ENCODE measurements around the gene PTGES.

PTGES gene

DNA sequence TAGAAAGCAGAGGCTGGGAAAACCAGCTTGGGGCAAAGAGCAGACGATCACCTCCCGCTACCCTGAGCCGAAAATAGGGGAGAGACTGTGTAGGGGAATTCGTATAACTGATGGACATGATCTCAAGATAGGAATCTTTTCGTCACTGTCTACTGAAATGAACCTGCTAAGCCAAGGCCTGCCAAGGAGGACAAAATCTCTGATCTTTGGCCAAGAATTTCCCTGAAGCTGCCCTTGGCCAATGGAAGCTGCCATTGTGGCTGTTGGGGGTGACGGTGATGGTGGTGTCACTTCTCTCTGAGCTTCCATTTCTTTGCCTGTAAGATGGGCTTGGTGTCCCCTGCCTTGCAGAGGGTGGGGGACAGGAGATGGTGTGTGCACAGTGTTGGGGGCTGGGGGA is 3.3 kb upstream of the PTGES start:
- TF ChIP-seq TAF1 (IDR thresholded peaks at IDR 0.05; ENCODE audit: borderline replicate concordance, insufficient read depth, low read length) (no peak), SIN3A (IDR thresholded peaks at IDR 0.05; ENCODE audit: borderline replicate concordance, insufficient read depth, low read length) (no peak), POLR2AphosphoS5 (IDR thresholded peaks at IDR 0.05; ENCODE audit: low read depth, low read length) (no peak), FOXP2 (optimal IDR thresholded peaks at IDR 0.05; ENCODE audit: borderline replicate concordance, extremely low read depth, extremely low read length, insufficient read depth) (no peak)
- TF ChIP-seq, protein P1, sequence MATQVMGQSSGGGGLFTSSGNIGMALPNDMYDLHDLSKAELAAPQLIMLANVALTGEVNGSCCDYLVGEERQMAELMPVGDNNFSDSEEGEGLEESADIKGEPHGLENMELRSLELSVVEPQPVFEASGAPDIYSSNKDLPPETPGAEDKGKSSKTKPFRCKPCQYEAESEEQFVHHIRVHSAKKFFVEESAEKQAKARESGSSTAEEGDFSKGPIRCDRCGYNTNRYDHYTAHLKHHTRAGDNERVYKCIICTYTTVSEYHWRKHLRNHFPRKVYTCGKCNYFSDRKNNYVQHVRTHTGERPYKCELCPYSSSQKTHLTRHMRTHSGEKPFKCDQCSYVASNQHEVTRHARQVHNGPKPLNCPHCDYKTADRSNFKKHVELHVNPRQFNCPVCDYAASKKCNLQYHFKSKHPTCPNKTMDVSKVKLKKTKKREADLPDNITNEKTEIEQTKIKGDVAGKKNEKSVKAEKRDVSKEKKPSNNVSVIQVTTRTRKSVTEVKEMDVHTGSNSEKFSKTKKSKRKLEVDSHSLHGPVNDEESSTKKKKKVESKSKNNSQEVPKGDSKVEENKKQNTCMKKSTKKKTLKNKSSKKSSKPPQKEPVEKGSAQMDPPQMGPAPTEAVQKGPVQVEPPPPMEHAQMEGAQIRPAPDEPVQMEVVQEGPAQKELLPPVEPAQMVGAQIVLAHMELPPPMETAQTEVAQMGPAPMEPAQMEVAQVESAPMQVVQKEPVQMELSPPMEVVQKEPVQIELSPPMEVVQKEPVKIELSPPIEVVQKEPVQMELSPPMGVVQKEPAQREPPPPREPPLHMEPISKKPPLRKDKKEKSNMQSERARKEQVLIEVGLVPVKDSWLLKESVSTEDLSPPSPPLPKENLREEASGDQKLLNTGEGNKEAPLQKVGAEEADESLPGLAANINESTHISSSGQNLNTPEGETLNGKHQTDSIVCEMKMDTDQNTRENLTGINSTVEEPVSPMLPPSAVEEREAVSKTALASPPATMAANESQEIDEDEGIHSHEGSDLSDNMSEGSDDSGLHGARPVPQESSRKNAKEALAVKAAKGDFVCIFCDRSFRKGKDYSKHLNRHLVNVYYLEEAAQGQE (IDR thresholded peaks at IDR 0.05; ENCODE audit: insufficient read depth in 1 of 2, low read depth in 2 of 2, low read length in 2 of 2), result no peak

DNA sequence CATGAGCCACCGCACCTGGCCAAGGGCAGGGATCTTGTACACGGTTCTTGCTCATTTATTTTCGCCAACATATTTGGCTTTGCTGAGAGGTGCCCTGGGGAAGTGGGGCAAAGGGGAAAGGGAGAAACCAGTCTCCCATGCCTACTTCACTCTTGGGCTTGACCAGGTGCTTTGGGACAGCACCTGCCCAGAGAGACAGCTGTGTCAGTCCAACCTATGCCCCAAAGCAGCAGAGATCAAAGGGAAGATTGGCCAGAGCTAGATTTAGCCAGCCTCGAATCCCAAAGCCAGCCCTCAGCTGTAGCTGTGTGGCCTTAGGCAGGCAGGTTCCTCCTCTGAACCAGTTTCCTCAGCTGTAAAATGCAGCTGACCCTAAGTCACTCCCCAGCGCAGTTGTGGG is 2.3 kb upstream of the PTGES start:
- TF ChIP-seq FOXP2 (optimal IDR thresholded peaks at IDR 0.05; ENCODE audit: borderline replicate concordance, extremely low read depth, extremely low read length, insufficient read depth), result no peak
- TF ChIP-seq, protein P1 (IDR thresholded peaks at IDR 0.05; ENCODE audit: insufficient read depth in 1 of 2, low read depth in 2 of 2, low read length in 2 of 2), result no peak
- TF ChIP-seq SIN3A (IDR thresholded peaks at IDR 0.05; ENCODE audit: borderline replicate concordance, insufficient read depth, low read length), result no peak
- TF ChIP-seq TAF1 (IDR thresholded peaks at IDR 0.05; ENCODE audit: borderline replicate concordance, insufficient read depth, low read length), result no peak
- TF ChIP-seq POLR2AphosphoS5 (IDR thresholded peaks at IDR 0.05; ENCODE audit: low read depth, low read length), result no peak

DNA sequence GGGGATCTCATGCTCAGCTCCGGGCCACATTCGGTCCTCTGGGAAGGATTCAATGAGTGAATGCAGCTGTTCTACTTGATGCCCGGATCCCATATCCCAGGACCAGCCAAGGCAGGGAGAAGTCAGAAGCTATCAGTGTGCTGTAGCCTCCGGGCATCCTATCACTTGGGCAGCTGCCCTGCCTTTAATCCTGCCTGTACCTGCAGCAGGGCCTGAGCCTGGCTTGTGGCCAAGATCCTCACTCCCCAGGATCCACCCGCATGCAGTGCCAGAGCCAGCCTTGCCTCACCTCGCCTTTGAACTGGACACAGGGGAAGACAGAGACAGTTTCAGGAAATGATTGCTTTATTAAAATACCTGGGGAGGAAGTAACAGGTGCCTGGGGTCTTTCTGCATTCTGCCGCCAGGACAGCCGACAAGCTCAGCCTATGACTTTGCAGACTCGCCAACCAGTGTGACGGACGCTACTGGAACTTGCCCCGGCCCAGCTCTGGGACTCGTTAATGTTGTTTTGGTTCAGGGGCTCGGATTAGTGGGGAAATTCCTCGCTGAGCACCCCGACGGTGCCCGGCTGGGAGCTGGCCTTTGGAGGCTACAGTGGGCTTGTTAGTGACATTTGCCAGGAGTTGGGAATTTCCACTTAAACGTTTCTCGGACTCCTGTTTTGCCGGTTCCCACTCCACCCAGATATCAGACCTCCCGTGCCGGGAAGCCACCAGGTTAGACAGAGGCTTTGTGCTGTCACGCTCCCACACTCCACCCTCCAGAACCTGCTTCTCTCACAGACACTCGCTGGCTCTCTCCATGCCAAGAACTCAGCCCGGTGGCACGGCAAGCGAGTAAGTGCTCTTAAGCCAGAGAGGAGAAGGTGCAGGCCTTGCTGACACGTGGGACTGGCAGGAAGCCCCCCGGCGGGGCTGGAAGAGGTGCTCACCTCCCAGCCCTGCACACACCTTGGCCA is 721 bp downstream of the PTGES start:
- TF ChIP-seq, protein P1 (IDR thresholded peaks at IDR 0.05; ENCODE audit: insufficient read depth in 1 of 2, low read depth in 2 of 2, low read length in 2 of 2), result no peak
- TF ChIP-seq POLR2AphosphoS5 (IDR thresholded peaks at IDR 0.05; ENCODE audit: low read depth, low read length), result no peak
- TF ChIP-seq TAF1 (IDR thresholded peaks at IDR 0.05; ENCODE audit: borderline replicate concordance, insufficient read depth, low read length), result no peak
- no peak for TF ChIP-seq SIN3A (IDR thresholded peaks at IDR 0.05; ENCODE audit: borderline replicate concordance, insufficient read depth, low read length)

DNA sequence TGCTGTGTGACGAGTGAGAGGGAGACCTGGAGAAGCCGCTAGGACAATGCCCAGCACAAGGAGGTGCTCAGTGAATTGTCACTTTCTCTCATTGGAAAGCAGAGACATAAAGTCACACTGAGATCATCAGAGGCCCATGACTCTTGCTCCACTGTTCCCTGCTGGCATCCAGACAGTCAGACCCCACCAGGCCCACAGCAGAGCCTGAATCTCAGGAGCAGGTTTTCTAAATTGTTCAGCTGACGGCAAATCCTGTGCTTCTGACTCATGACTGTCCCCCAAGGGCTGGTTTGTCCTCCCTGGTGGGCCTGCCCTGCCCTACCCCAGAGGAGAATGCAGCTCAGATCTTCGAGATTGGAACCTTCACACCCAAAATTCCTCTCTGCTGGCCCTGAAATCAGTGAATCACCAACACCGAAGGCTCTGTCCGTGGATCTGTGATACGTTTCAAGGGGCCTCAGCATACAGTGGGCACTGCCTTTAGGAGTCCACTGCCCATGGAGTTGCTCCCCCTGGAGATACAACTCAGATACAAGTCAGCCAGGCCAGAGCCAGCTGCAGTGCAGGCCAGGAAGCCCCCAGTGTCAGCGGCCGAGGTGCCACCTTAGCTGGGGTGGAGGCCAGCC is 2.7 kb downstream of the PTGES start:
- TF ChIP-seq, protein P1 (IDR thresholded peaks at IDR 0.05; ENCODE audit: insufficient read depth in 1 of 2, low read depth in 2 of 2, low read length in 2 of 2), result no peak
- TF ChIP-seq SIN3A (IDR thresholded peaks at IDR 0.05; ENCODE audit: borderline replicate concordance, insufficient read depth, low read length) (no peak), TAF1 (IDR thresholded peaks at IDR 0.05; ENCODE audit: borderline replicate concordance, insufficient read depth, low read length) (no peak), FOXP2 (optimal IDR thresholded peaks at IDR 0.05; ENCODE audit: borderline replicate concordance, extremely low read depth, extremely low read length, insufficient read depth) (no peak), POLR2AphosphoS5 (IDR thresholded peaks at IDR 0.05; ENCODE audit: low read depth, low read length) (no peak)

All from PFSK-1 (cell line).